Endothelial cell (in vitro differentiated cells): ENCODE results near the gene STX19. TPM values are rescaled to one million over a fixed set of nuclear protein-coding genes. Genes with fewer than 3 reads are reported as not detected.
A peak's percentile ranks its signal among the peaks of the same experiment; 100 is the strongest.

Experiments used
- DNase-seq: peaks from one replicate; pipeline ENCODE4 v3.0.0; 2021; ENCODE audit warnings: low spot score
- H3K27ac Mint-ChIP-seq: one replicate; pipeline ENCODE4 v1.8.0; 2021; ENCODE audit warnings: mixed read lengths, inconsistent platforms; ENCODE audit not compliant: unreplicated experiment
- H3K27me3 Mint-ChIP-seq: one replicate; pipeline ENCODE4 v1.8.0; 2021; ENCODE audit warnings: mild to moderate bottlenecking, moderate library complexity, mixed read lengths, inconsistent platforms; ENCODE audit not compliant: unreplicated experiment
- H3K36me3 Mint-ChIP-seq: one replicate; pipeline ENCODE4 v1.8.0; 2021; ENCODE audit warnings: mild to moderate bottlenecking, low read depth, mixed read lengths, inconsistent platforms; ENCODE audit not compliant: unreplicated experiment
- H3K4me1 Mint-ChIP-seq: one replicate; pipeline ENCODE4 v1.8.0; 2021; ENCODE audit warnings: mild to moderate bottlenecking, mixed read lengths, inconsistent platforms; ENCODE audit not compliant: unreplicated experiment
- H3K4me3 Mint-ChIP-seq: one replicate; pipeline ENCODE4 v1.8.0; 2021; ENCODE audit warnings: mild to moderate bottlenecking, mixed read lengths, inconsistent platforms; ENCODE audit not compliant: unreplicated experiment
- H3K9me3 Mint-ChIP-seq: one replicate; pipeline ENCODE4 v1.8.0; 2021; ENCODE audit warnings: mixed read lengths, inconsistent platforms; ENCODE audit not compliant: unreplicated experiment
- CTCF ChIP-seq: fragments of 200-600 bp; sonication (generic); IDR thresholded peaks from one replicate; pipeline ENCODE4 v1.5.0; 2021; ENCODE audit warnings: antibody characterized with exemption; ENCODE audit not compliant: unreplicated experiment
- total RNA-seq: library from RNA; stranded (reverse); fragmentation: NEBNext Ultra II Directional; extraction: Animal tissue kit (Norgen Biotek cat#: 25700); gene quantifications from one replicate; pipeline ENCODE4 v1.2.1, GENCODE V29; 2021; ENCODE audit not compliant: unreplicated experiment

STX19 gene
- total RNA-seq, 1 donor from 2014 or later: not detected

GRCh38 chr3:93991631-93992030, 36.8 kb downstream of the STX19 start:
- TF ChIP-seq CTCF: no peak
- H3K27me3 Mint-ChIP-seq: no peaks in the 10 kb centered on the region
- no peak overlapping the region for H3K4me3 Mint-ChIP-seq
- no peak for DNase-seq
- no peak overlapping the region for H3K27ac Mint-ChIP-seq
- no peaks in the 10 kb centered on the region for H3K9me3 Mint-ChIP-seq
- peaks cover 28% of the 10 kb centered on the region for H3K4me1 Mint-ChIP-seq
- H3K36me3 Mint-ChIP-seq: peaks cover under 1% of the 10 kb centered on the region

- Mint-ChIP-seq H3K4me3 (no peak overlapping the region), H3K9me3 (no peaks in the 10 kb centered on the region), H3K4me1 (peaks cover 29% of the 10 kb centered on the region), H3K27ac (no peak overlapping the region), H3K27me3 (no peaks in the 10 kb centered on the region), H3K36me3 (no peaks in the 10 kb centered on the region)
- no peak for TF ChIP-seq CTCF
- no peak for DNase-seq
Measured at GRCh38 chr3:93989241-93989640, 39.2 kb downstream of the STX19 start.

GRCh38 chr3:93988764-93989163, 39.6 kb downstream of the STX19 start:
- DNase-seq: no peak
- Mint-ChIP-seq H3K27ac (peak overlapping the region; percentile 90), H3K4me3 (peak overlapping the region; percentile 78), H3K4me1 (peaks cover 25% of the 10 kb centered on the region), H3K9me3 (no peaks in the 10 kb centered on the region), H3K27me3 (no peaks in the 10 kb centered on the region), H3K36me3 (no peaks in the 10 kb centered on the region)
- TF ChIP-seq CTCF: no peak

- peak overlapping the region; percentile 90 for H3K27ac Mint-ChIP-seq
Measured at GRCh38 chr3:93988283-93988682, 40.1 kb downstream of the STX19 start.

GRCh38 chr3:93984618-93985017, 43.8 kb downstream of the STX19 start:
- peaks cover 2% of the 10 kb centered on the region for H3K27me3 Mint-ChIP-seq
- H3K4me1 Mint-ChIP-seq: peaks cover 27% of the 10 kb centered on the region
- no peaks in the 10 kb centered on the region for H3K36me3 Mint-ChIP-seq
- no peak overlapping the region for H3K4me3 Mint-ChIP-seq
- no peaks in the 10 kb centered on the region for H3K9me3 Mint-ChIP-seq
- DNase-seq: no peak
- no peak for TF ChIP-seq CTCF
- H3K27ac Mint-ChIP-seq: no peak overlapping the region

More at GRCh38 chr3:93988283-93988682, 40.1 kb downstream of the STX19 start:
- Mint-ChIP-seq H3K27me3 (no peaks in the 10 kb centered on the region), H3K4me1 (peaks cover 24% of the 10 kb centered on the region), H3K36me3 (no peaks in the 10 kb centered on the region), H3K4me3 (peak overlapping the region; percentile 78), H3K9me3 (no peaks in the 10 kb centered on the region)
- no peak for TF ChIP-seq CTCF
- DNase-seq: no peak
